ENCODE data around the gene CCDC69. TPM values are rescaled to one million over a fixed set of nuclear protein-coding genes. Genes with fewer than 3 reads are reported as not detected.

Gene CCDC69
- total RNA-seq, 4 donors from 2014 or later: 13.5 to 51.6 (median 18.3) TPM

DNA sequence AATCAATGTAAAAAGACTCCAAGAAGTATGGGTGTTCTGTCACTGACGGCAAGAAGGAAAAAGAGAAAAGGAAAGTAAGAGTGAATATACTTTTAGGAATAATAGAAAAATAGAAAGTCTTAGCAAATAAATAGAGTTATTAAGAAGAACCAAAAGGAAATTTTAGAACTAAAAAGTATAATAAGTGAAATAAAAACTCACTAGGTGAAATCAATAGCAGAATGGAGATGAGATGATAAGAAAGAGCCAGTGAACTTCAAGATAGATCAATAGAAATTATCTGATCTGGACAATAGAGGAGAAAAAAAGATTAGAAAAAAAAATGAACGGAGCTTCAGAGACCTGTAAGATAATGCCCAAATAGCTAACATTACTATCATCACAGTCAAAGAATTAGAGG is 34.7 kb downstream of the CCDC69 start:
- H3K4me3 ChIP-seq (replicated peaks in 1 of 3): no peak overlapping the region
- no peaks in the 10 kb centered on the region for H3K36me3 ChIP-seq
- WGBS, 2 donors: 95 to 96% methylated on average over 2 of the region's 2 CpGs
- H3K4me1 ChIP-seq: no peaks in the 10 kb centered on the region
- H3K9me3 ChIP-seq: no peaks in the 10 kb centered on the region
- no peak for DNase-seq
- no peak overlapping the region for H3K27ac ChIP-seq
- TF ChIP-seq, protein P1, sequence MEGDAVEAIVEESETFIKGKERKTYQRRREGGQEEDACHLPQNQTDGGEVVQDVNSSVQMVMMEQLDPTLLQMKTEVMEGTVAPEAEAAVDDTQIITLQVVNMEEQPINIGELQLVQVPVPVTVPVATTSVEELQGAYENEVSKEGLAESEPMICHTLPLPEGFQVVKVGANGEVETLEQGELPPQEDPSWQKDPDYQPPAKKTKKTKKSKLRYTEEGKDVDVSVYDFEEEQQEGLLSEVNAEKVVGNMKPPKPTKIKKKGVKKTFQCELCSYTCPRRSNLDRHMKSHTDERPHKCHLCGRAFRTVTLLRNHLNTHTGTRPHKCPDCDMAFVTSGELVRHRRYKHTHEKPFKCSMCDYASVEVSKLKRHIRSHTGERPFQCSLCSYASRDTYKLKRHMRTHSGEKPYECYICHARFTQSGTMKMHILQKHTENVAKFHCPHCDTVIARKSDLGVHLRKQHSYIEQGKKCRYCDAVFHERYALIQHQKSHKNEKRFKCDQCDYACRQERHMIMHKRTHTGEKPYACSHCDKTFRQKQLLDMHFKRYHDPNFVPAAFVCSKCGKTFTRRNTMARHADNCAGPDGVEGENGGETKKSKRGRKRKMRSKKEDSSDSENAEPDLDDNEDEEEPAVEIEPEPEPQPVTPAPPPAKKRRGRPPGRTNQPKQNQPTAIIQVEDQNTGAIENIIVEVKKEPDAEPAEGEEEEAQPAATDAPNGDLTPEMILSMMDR (IDR thresholded peaks at IDR 0.05): no peak
- TF ChIP-seq POLR2A (IDR thresholded peaks at IDR 0.05): no peak
- intact Hi-C loops (cut with DNase I): no loop called here
- H3K27me3 ChIP-seq: no peaks in the 10 kb centered on the region

DNA sequence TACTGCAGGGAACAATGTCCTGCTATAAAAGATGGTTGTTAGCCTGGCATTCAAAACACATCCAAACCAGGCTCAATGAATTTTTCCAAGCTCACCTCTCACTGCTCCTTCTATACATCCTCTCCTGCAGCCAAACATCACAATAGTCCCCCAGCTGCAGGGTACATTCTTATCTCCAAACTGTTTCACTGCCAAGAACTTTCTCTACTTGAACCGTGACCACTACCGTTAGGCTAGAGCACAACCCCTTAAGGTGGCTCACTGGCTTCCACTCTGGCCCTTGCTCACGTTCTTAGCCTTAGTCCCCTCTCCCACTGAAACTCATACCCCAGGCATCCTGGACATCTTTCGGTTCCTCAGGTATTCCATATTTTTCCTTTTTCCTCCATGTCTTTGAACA is 37.4 kb downstream of the CCDC69 start:
- H3K9me3 ChIP-seq: no peaks in the 10 kb centered on the region
- WGBS, 2 donors: 58 to 69% methylated on average over 4 of the region's 4 CpGs
- no peak overlapping the region for H3K4me3 ChIP-seq (replicated peaks in 1 of 3)
- intact Hi-C loops (cut with DNase I): no loop called here
- TF ChIP-seq POLR2A (IDR thresholded peaks at IDR 0.05): no peak
- TF ChIP-seq, protein P1 (IDR thresholded peaks at IDR 0.05): no peak
- no peak for DNase-seq
- H3K36me3 ChIP-seq: no peaks in the 10 kb centered on the region
- no peaks in the 10 kb centered on the region for H3K27me3 ChIP-seq
- no peaks in the 10 kb centered on the region for H3K4me1 ChIP-seq
- H3K27ac ChIP-seq: no peak overlapping the region

DNA sequence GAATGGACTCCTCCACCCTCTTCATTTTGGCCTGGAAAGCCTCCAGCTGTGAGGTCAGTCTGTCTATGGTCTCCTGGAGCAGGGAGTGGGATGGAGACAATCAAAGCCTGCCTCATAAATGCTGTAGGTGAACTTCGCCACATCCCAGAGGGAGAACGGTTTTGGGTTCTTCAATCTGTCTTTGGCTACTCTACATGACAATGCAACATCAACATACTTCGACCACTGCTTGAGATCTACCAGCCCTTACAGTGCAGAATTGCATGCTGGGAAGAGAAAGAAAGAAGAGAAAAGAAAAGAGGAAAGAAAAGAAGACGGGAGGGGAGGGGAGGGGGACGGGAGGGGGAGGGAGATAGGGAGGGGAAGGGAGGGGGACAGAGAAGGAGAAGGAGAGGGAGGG is 37.8 kb downstream of the CCDC69 start:
- 60 to 61% methylated on average over 5 of the region's 5 CpGs for WGBS, 2 donors

DNA sequence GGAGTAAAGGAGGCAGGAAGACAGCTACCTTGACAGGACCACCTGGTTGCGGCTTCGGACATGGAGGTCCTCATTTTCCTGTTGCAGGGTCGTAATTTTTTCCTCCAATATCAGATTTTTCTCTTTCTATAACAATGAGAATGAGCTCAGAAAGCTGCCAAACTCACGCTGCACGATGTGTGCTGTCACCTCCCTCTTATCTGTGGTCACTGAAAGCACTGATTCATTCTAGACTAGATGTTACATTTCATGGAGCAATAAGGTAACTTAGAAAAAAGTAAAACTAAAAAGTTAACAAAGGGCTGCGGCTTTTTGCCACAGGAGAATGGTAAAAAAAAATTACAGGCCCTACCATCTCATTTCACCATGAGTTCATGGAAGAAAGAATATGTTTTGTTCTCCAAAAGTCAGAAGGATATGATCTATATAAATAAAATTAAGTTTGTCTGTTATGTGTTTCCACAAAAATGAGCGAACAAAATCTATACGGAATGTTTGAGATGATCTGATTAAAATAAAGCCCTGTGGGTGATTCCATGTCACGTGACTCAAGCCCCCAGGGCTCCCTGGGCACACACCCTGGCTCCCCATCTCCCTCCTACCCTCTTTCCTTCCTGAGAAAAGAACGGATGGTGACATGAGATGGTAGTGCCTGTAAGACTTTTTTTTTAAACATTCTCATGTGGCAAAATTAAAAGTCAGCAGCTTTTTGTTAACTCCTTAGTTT is 39.4 kb downstream of the CCDC69 start:
- no peak overlapping the region for H3K27ac ChIP-seq
- no peak for DNase-seq

More for the DNA sequence above, 37.8 kb downstream of the CCDC69 start:
- Histone ChIP-seq H3K4me3 (replicated peaks in 1 of 3) (no peak overlapping the region), H3K27ac (no peak overlapping the region), H3K36me3 (no peaks in the 10 kb centered on the region), H3K27me3 (no peaks in the 10 kb centered on the region), H3K9me3 (no peaks in the 10 kb centered on the region), H3K4me1 (no peaks in the 10 kb centered on the region)
- intact Hi-C loops (cut with DNase I): no loop called here
- TF ChIP-seq, protein P1 (IDR thresholded peaks at IDR 0.05): no peak
- no peak for TF ChIP-seq POLR2A (IDR thresholded peaks at IDR 0.05)
- no peak for DNase-seq

More for the DNA sequence above, 39.4 kb downstream of the CCDC69 start:
- Histone ChIP-seq H3K9me3 (no peaks in the 10 kb centered on the region), H3K4me1 (no peaks in the 10 kb centered on the region), H3K4me3 (replicated peaks in 1 of 3) (no peak overlapping the region), H3K36me3 (no peaks in the 10 kb centered on the region), H3K27me3 (no peaks in the 10 kb centered on the region)
- intact Hi-C loops (cut with DNase I): no loop called here
- 87% methylated on average over 10 of the region's 10 CpGs for WGBS, 2 donors
- TF ChIP-seq POLR2A (IDR thresholded peaks at IDR 0.05): no peak
- TF ChIP-seq, protein P1 (IDR thresholded peaks at IDR 0.05): no peak

Data from thyroid gland (tissue), 4 donors.